ENCODE results near the gene ZBTB1. TPM values are rescaled to one million over a fixed set of nuclear protein-coding genes. Genes with fewer than 3 reads are reported as not detected.

The ZBTB1 gene
- total RNA-seq, 3 donors from 2014 or later = 53.0 to 69.1 (median 66.9) TPM

- intact Hi-C loops (cut with DNase I; ENCODE audit: low total_unique reads) = no loop called here
- H3K4me3 ChIP-seq = no peak overlapping the region
- TF ChIP-seq CTCF (IDR thresholded peaks at IDR 0.05) (no peak), POLR2A (IDR thresholded peaks at IDR 0.05) (no peak), POLR2AphosphoS5 (IDR thresholded peaks at IDR 0.05) (no peak)
- no peaks in the 10 kb centered on the region for H3K9me3 ChIP-seq
- H3K27me3 ChIP-seq = no peaks in the 10 kb centered on the region
- H3K27ac ChIP-seq = no peak overlapping the region
- no peak for DNase-seq (ENCODE audit: low spot score in 2 of 2)
- H3K4me1 ChIP-seq = no peaks in the 10 kb centered on the region
- no peaks in the 10 kb centered on the region for H3K36me3 ChIP-seq
Observed at GRCh38 chr14:64463873-64464272, 40.7 kb upstream of the ZBTB1 start.

DNA sequence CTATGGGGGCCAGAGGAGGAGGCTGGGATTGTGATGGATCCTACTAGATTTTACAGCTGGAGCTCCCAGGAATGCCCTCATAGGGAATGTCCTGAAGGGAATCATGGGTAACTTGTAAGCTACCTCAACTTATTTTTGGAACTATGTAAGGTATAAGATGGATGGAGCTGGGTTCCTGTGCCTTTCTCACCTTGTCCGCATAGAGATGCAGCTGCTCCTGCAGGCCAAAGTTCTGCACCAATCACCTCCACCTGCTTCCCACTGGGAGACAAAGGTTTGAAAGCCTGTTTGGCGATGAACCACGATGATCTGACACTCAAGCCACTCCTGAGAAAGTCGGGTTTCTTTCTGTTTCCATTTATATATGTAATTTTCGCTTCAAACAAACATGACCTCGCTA, 39.9 kb upstream of the ZBTB1 start:
- no peaks in the 10 kb centered on the region for H3K27me3 ChIP-seq
- no peaks in the 10 kb centered on the region for H3K9me3 ChIP-seq
- no peaks in the 10 kb centered on the region for H3K36me3 ChIP-seq
- peak overlapping the region in 1 of 2 donors; percentile 61 for H3K27ac ChIP-seq
- intact Hi-C loops (cut with DNase I; ENCODE audit: low total_unique reads) = no loop called here
- no peak for DNase-seq (ENCODE audit: low spot score in 2 of 2)
- TF ChIP-seq CTCF (IDR thresholded peaks at IDR 0.05) = no peak
- no peak for TF ChIP-seq POLR2AphosphoS5 (IDR thresholded peaks at IDR 0.05)
- no peak for TF ChIP-seq POLR2A (IDR thresholded peaks at IDR 0.05)
- H3K4me1 ChIP-seq = no peaks in the 10 kb centered on the region
- peak overlapping the region; percentile 65 to 92 (median 68) for H3K4me3 ChIP-seq

DNA sequence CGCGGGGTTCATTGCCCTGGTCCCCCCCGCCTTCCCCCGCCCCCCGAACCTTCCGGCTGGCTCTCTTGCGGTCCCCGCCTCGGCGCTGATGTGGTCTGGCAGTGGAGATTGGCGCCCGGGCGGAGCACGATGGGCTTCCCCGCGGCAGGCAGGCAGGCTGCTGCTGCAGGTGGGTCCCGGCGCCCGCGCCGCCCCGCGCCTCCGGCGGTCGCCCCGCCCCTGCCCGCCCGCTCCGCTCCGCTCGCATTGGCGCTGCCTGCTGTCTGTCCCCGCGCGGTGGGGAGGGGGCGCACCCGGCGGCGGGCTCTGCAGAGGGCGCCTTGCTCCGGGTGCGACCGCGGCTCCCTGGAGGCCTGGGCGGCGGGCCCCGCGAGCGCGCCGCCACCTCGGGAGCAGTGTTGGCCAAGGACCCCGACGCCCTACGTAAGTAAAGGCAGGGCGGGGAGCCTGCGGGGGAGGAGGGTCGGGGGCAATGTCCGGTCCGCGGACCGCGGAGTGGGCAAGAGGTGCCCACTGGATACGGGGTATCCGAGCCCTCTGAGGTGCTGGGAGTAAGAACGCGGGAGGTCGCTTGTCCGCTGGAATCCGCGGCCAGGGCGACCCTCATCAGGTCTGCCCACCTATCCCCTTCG, 39.3 kb upstream of the ZBTB1 start, which contains the start of gene AKAP5:
TSS of gene AKAP5 (plus strand) at position 309 of the 632 bp plus-strand sequence. CDS start 2,896 bp downstream, outside the sequence.
- intact Hi-C loops (cut with DNase I; ENCODE audit: low total_unique reads) = no loop called here
- H3K4me3 ChIP-seq = peak within 1 kb of the TSS; percentile 65 to 92 (median 68)
- DNase-seq (ENCODE audit: low spot score in 2 of 2) = no peak
- no peaks in the 10 kb centered on the region for H3K4me1 ChIP-seq
- H3K27me3 ChIP-seq = no peaks in the 10 kb centered on the region
- H3K36me3 ChIP-seq = no peaks in the 10 kb centered on the region
- peak within 1 kb of the TSS; percentile 59 to 61 for H3K27ac ChIP-seq
- TF ChIP-seq POLR2A (IDR thresholded peaks at IDR 0.05) (no peak), CTCF (IDR thresholded peaks at IDR 0.05) (no peak), POLR2AphosphoS5 (IDR thresholded peaks at IDR 0.05) (no peak)
- no peaks in the 10 kb centered on the region for H3K9me3 ChIP-seq

DNA sequence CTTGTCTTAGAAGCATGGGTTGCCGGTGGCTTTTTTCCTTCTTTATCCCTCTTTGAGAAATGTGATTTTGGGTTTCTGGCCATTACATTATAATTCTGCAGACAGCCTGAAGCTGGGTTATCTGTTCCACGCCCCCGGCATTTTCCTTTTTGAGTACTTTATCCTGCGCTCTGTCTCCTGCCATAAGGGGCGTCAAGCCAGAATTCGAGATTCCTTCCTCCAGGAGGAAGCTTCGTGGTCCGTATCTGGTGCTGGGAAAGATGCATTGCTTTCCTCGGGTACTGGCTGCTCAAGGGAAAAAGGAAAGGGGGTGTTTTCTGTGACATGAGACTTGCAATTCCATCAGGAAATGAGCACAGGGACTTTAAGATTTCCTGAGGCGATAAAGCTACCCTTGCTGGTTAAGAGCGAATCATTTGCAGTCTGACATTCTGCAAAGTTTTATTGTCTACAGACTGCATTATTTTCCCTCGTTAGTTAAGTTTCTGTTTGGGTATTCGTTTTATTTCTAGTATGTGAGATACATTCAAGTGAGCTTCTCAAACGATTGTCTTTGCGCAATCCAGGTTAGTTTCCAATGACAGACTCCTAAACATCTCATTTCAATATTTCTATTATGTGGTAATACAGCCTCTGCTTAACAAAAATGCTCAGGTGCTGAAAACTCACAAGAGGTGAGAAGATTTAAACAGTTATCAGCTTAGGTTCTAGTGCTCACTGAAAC, 38.6 kb upstream of the ZBTB1 start:
- H3K4me1 ChIP-seq = no peaks in the 10 kb centered on the region
- H3K27ac ChIP-seq = peak overlapping the region; percentile 59 to 61
- TF ChIP-seq POLR2A (IDR thresholded peaks at IDR 0.05) (no peak), POLR2AphosphoS5 (IDR thresholded peaks at IDR 0.05) (no peak), CTCF (IDR thresholded peaks at IDR 0.05) (no peak)
- no peaks in the 10 kb centered on the region for H3K9me3 ChIP-seq
- H3K4me3 ChIP-seq = peak overlapping the region; percentile 65 to 92 (median 68)
- H3K27me3 ChIP-seq = no peaks in the 10 kb centered on the region
- no peak for DNase-seq (ENCODE audit: low spot score in 2 of 2)
- intact Hi-C loops (cut with DNase I; ENCODE audit: low total_unique reads) = no loop called here
- H3K36me3 ChIP-seq = no peaks in the 10 kb centered on the region

- intact Hi-C loops (cut with DNase I; ENCODE audit: low total_unique reads) = no loop called here
- no peak for DNase-seq (ENCODE audit: low spot score in 2 of 2)
- TF ChIP-seq POLR2AphosphoS5 (IDR thresholded peaks at IDR 0.05) (no peak), CTCF (IDR thresholded peaks at IDR 0.05) (no peak)
Observed at GRCh38 chr14:64467101-64467500, 37.5 kb upstream of the ZBTB1 start.

More at GRCh38 chr14:64467101-64467500, 37.5 kb upstream of the ZBTB1 start:
- no peaks in the 10 kb centered on the region for H3K4me1 ChIP-seq
- H3K4me3 ChIP-seq = no peak overlapping the region
- H3K36me3 ChIP-seq = no peaks in the 10 kb centered on the region
- no peak overlapping the region for H3K27ac ChIP-seq
- no peaks in the 10 kb centered on the region for H3K27me3 ChIP-seq
- no peaks in the 10 kb centered on the region for H3K9me3 ChIP-seq

All from breast epithelium (tissue), 4 donors.